ENCODE results near the gene DRAP1.

Gene DRAP1

GRCh38 chr11:65911682-65912568, 7.3 kb upstream of the DRAP1 start:
- Histone ChIP-seq H3K4me3 (ENCODE audit: low read length) (no peak overlapping the region), H3K4me1 (ENCODE audit: control insufficient read depth, low read length) (peaks cover 8% of the 10 kb centered on the region), H3K9me2 (replicated peaks; ENCODE audit: control insufficient read depth, low read length) (no peaks in the 10 kb centered on the region), H3K9me3 (ENCODE audit: control insufficient read depth, insufficient read depth, low read length) (no peaks in the 10 kb centered on the region), H3K4me2 (ENCODE audit: low read length) (no peak overlapping the region), H3K79me2 (ENCODE audit: control insufficient read depth, low read length) (peaks cover 2% of the 10 kb centered on the region; the same call in 1 of the 2 replicates), H3K36me3 (ENCODE audit: control insufficient read depth, low read length) (no peaks in the 10 kb centered on the region; the same call in 1 of the 2 replicates), H4K20me1 (ENCODE audit: control insufficient read depth, insufficient read depth, low read depth, low read length) (no peaks in the 10 kb centered on the region), H3F3A (ENCODE audit: control insufficient read depth, insufficient read depth) (no peaks in the 10 kb centered on the region), H3K27ac (ENCODE audit: low read depth, low read length) (no peak overlapping the region), H3K27me3 (ENCODE audit: control insufficient read depth, low read length) (peaks cover 25% of the 10 kb centered on the region)
- TF ChIP-seq EZH2phosphoT487 (IDR thresholded peaks at IDR 0.05; ENCODE audit: borderline replicate concordance, low read length) (no peak), CTCF (IDR thresholded peaks at IDR 0.05; ENCODE audit: low read depth, low read length, poor library complexity, severe bottlenecking) (peak; percentile 30)

- Histone ChIP-seq H3F3A (ENCODE audit: control insufficient read depth, insufficient read depth) (no peaks in the 10 kb centered on the region), H3K36me3 (ENCODE audit: control insufficient read depth, low read length) (no peaks in the 10 kb centered on the region; the same call in 1 of the 2 replicates), H3K4me3 (ENCODE audit: low read length) (no peak overlapping the region), H3K27ac (ENCODE audit: low read depth, low read length) (no peak overlapping the region), H3K4me2 (ENCODE audit: low read length) (no peak overlapping the region), H3K9me2 (replicated peaks; ENCODE audit: control insufficient read depth, low read length) (no peaks in the 10 kb centered on the region), H4K20me1 (ENCODE audit: control insufficient read depth, insufficient read depth, low read depth, low read length) (no peaks in the 10 kb centered on the region), H3K79me2 (ENCODE audit: control insufficient read depth, low read length) (peaks cover 10% of the 10 kb centered on the region), H3K9me3 (ENCODE audit: control insufficient read depth, insufficient read depth, low read length) (no peaks in the 10 kb centered on the region), H3K27me3 (ENCODE audit: control insufficient read depth, low read length) (peaks cover 24% of the 10 kb centered on the region), H3K4me1 (ENCODE audit: control insufficient read depth, low read length) (peaks cover 14% of the 10 kb centered on the region)
- TF ChIP-seq CTCF (IDR thresholded peaks at IDR 0.05; ENCODE audit: low read depth, low read length, poor library complexity, severe bottlenecking) (no peak), EZH2phosphoT487 (IDR thresholded peaks at IDR 0.05; ENCODE audit: borderline replicate concordance, low read length) (no peak)
Measured at GRCh38 chr11:65912845-65913244, 6.4 kb upstream of the DRAP1 start.

- peaks cover 16% of the 10 kb centered on the region; the same call in 1 of the 2 replicates for H3K27me3 ChIP-seq (ENCODE audit: control insufficient read depth, low read length)
- TF ChIP-seq CTCF (IDR thresholded peaks at IDR 0.05; ENCODE audit: low read depth, low read length, poor library complexity, severe bottlenecking) = no peak
- no peak for TF ChIP-seq EZH2phosphoT487 (IDR thresholded peaks at IDR 0.05; ENCODE audit: borderline replicate concordance, low read length)
- no peaks in the 10 kb centered on the region for H4K20me1 ChIP-seq (ENCODE audit: control insufficient read depth, insufficient read depth, low read depth, low read length)
- no peak overlapping the region for H3K4me3 ChIP-seq (ENCODE audit: low read length)
- H3K27ac ChIP-seq (ENCODE audit: low read depth, low read length) = no peak overlapping the region
- no peaks in the 10 kb centered on the region for H3K9me2 ChIP-seq (replicated peaks; ENCODE audit: control insufficient read depth, low read length)
- no peak overlapping the region for H3K4me2 ChIP-seq (ENCODE audit: low read length)
- H3F3A ChIP-seq (ENCODE audit: control insufficient read depth, insufficient read depth) = no peaks in the 10 kb centered on the region
- no peaks in the 10 kb centered on the region for H3K9me3 ChIP-seq (ENCODE audit: control insufficient read depth, insufficient read depth, low read length)
- peaks cover 4% of the 10 kb centered on the region; the same call in 1 of the 2 replicates for H3K36me3 ChIP-seq (ENCODE audit: control insufficient read depth, low read length)
- H3K4me1 ChIP-seq (ENCODE audit: control insufficient read depth, low read length) = peaks cover 24% of the 10 kb centered on the region
- peaks cover 22% of the 10 kb centered on the region for H3K79me2 ChIP-seq (ENCODE audit: control insufficient read depth, low read length)
Measured at GRCh38 chr11:65915101-65915820, 4.0 kb upstream of the DRAP1 start.

All from DOHH2 (cell line).